ENCODE data around the gene FOXE1. TPM values are rescaled to one million over a fixed set of nuclear protein-coding genes. Genes with fewer than 3 reads are reported as not detected.

The FOXE1 gene
- total RNA-seq, 6 experiments from 2014 or later, result not detected

DNA sequence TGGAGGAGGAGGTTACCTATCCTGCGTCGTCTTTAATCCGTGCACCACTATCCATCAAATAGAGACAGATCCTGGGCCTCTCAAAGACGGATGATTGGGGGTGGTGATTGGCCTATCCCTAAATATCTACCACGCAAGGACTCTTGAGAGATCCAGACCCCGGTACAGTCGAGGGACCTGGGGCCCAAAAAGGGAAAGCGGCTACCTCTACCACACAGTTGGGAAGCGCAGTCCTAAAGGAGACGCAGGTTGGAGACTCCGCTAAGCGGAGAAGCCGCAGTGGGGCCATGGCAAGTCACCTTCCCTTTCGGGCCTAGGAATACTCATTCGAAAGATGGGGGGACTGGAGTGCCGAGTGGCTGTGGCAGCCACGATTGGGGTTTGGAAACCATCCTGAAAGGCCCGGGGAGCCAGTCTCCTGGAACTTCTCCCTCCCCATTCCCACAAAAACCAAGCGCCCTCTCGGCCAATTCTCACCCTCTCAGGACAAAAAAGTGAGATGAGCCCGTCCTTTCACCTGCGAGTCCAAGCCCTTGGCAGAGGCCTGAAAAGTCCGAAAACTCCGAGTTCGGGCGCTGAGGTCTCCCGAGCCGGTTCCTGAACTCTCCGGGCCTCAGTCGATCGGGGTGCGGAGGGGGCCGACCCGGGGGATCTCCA, 499 bp upstream of the FOXE1 start:
- Histone ChIP-seq H3K4me1 (peaks cover 0 to 27% (median 2%) of the 10 kb centered on the region in 4 donors), H3K4me3 (no peak overlapping the region), H3K36me3 (no peaks in the 10 kb centered on the region), H3K27me3 (peaks cover 26 to 66% of the 10 kb centered on the region in 2 donors), H3K27ac (no peak overlapping the region), H3K9me3 (no peaks in the 10 kb centered on the region)
- ATAC-seq, result no peak
- WGBS (ENCODE audit: insufficient coverage, low coverage, low lambda C conversion rate, missing lambda C conversion rate), result 13% methylated on average over 16 of the region's 34 CpGs
- TF ChIP-seq POLR2A (IDR thresholded peaks at IDR 0.05), result no peak
- TF ChIP-seq, protein P1, sequence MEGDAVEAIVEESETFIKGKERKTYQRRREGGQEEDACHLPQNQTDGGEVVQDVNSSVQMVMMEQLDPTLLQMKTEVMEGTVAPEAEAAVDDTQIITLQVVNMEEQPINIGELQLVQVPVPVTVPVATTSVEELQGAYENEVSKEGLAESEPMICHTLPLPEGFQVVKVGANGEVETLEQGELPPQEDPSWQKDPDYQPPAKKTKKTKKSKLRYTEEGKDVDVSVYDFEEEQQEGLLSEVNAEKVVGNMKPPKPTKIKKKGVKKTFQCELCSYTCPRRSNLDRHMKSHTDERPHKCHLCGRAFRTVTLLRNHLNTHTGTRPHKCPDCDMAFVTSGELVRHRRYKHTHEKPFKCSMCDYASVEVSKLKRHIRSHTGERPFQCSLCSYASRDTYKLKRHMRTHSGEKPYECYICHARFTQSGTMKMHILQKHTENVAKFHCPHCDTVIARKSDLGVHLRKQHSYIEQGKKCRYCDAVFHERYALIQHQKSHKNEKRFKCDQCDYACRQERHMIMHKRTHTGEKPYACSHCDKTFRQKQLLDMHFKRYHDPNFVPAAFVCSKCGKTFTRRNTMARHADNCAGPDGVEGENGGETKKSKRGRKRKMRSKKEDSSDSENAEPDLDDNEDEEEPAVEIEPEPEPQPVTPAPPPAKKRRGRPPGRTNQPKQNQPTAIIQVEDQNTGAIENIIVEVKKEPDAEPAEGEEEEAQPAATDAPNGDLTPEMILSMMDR (IDR thresholded peaks at IDR 0.05), result no peak
- intact Hi-C loops (cut with DNase I), result no loop called here
- no peak for DNase-seq

DNA sequence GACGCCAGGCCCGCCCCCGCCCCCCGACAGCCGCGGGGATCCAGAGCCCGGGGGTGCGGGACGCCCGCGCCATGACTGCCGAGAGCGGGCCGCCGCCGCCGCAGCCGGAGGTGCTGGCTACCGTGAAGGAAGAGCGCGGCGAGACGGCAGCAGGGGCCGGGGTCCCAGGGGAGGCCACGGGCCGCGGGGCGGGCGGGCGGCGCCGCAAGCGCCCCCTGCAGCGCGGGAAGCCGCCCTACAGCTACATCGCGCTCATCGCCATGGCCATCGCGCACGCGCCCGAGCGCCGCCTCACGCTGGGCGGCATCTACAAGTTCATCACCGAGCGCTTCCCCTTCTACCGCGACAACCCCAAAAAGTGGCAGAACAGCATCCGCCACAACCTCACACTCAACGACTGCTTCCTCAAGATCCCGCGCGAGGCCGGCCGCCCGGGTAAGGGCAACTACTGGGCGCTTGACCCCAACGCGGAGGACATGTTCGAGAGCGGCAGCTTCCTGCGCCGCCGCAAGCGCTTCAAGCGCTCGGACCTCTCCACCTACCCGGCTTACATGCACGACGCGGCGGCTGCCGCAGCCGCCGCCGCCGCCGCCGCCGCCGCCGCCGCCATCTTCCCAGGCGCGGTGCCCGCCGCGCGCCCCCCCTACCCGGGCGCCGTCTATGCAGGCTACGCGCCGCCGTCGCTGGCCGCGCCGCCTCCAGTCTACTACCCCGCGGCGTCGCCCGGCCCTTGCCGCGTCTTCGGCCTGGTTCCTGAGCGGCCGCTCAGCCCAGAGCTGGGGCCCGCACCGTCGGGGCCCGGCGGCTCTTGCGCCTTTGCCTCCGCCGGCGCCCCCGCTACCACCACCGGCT, 1.0 kb downstream of the FOXE1 start:
- intact Hi-C loops (cut with DNase I), result no loop called here
- peak overlapping the region in 1 of 3 donors; percentile 46 for H3K4me3 ChIP-seq
- H3K36me3 ChIP-seq, result no peaks in the 10 kb centered on the region
- H3K4me1 ChIP-seq, result peaks cover 0 to 18% (median 0%) of the 10 kb centered on the region in 4 donors
- 0% methylated on average over 5 of the region's 125 CpGs for WGBS (ENCODE audit: insufficient coverage, low coverage, low lambda C conversion rate, missing lambda C conversion rate)
- no peak overlapping the region for H3K27ac ChIP-seq
- DNase-seq (no peak), ATAC-seq (peak in 1 of 4 donors; percentile 17)
- no peak for TF ChIP-seq POLR2A (IDR thresholded peaks at IDR 0.05)
- TF ChIP-seq, protein P1 (IDR thresholded peaks at IDR 0.05), result no peak
- H3K9me3 ChIP-seq, result no peaks in the 10 kb centered on the region
- H3K27me3 ChIP-seq, result peaks cover 22 to 51% of the 10 kb centered on the region in 2 donors

DNA sequence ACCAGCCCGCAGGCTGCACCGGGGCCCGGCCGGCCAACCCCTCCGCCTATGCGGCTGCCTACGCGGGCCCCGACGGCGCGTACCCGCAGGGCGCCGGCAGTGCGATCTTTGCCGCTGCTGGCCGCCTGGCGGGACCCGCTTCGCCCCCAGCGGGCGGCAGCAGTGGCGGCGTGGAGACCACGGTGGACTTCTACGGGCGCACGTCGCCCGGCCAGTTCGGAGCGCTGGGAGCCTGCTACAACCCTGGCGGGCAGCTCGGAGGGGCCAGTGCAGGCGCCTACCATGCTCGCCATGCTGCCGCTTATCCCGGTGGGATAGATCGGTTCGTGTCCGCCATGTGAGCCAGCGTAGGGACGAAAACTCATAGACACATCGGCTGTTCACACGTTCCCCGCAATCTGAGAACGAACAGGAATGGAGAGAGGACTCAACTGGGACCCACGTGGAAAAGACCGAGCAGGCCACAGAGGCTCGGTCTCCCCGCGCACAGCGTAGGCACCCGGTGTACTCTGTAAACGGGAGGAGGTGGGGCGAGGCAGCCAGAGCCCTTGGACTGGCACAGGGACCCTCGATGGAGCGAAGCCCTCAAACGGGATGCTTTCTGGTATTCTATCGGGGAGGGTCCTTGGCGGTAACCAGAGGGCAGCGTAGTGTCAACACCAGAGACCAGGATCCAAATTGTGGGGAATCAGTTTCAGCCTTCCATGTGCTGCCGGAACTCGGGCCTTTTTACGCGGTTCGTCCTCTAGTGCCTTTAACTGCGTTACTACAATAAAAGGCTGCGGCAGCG, 1.9 kb downstream of the FOXE1 start:
- 14% methylated on average over 13 of the region's 71 CpGs for WGBS (ENCODE audit: insufficient coverage, low coverage, low lambda C conversion rate, missing lambda C conversion rate)
- no peaks in the 10 kb centered on the region for H3K9me3 ChIP-seq
- no peak for TF ChIP-seq POLR2A (IDR thresholded peaks at IDR 0.05)
- TF ChIP-seq, protein P1 (IDR thresholded peaks at IDR 0.05), result no peak
- peaks cover 0 to 17% (median 0%) of the 10 kb centered on the region in 4 donors for H3K4me1 ChIP-seq
- H3K27me3 ChIP-seq, result peaks cover 22 to 44% of the 10 kb centered on the region in 2 donors
- H3K36me3 ChIP-seq, result no peaks in the 10 kb centered on the region
- ATAC-seq, result no peak
- H3K27ac ChIP-seq, result no peak overlapping the region
- intact Hi-C loops (cut with DNase I), result no loop called here
- H3K4me3 ChIP-seq, result no peak overlapping the region
- no peak for DNase-seq

DNA sequence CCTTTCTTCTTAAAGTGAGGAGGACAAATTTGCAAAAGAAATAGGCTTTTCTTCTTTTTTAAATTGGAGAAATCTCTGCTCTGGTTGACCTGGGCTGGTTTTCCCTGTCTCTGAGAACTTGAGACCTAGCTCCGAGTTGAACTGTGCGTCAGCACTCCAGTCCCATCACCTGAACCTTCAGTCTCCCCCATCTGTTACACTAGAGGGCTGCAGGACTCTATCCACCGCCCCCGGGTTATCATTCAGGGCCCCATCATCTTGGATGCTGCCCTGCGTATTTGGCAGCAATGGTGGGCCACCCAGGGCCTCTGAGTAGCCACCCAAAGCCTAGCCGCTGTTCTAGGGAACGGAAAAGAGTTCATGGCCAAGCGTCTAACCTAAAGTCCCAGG, 2.5 kb downstream of the FOXE1 start:
- WGBS (ENCODE audit: insufficient coverage, low coverage, low lambda C conversion rate, missing lambda C conversion rate), result 13% methylated on average over 7 of the region's 8 CpGs
- Histone ChIP-seq H3K27ac (no peak overlapping the region), H3K4me1 (peaks cover 0 to 17% (median 0%) of the 10 kb centered on the region in 4 donors), H3K9me3 (no peaks in the 10 kb centered on the region), H3K27me3 (peaks cover 22 to 44% of the 10 kb centered on the region in 2 donors), H3K36me3 (no peaks in the 10 kb centered on the region), H3K4me3 (no peak overlapping the region)
- DNase-seq (no peak), ATAC-seq (no peak)
- no peak for TF ChIP-seq POLR2A (IDR thresholded peaks at IDR 0.05)
- TF ChIP-seq, protein P1 (IDR thresholded peaks at IDR 0.05), result no peak
- intact Hi-C loops (cut with DNase I), result no loop called here

Measured in right lobe of liver (tissue), 6 donors.